Breast epithelium (tissue), 4 donors: ENCODE data around the gene NFKB1. TPM values are rescaled to one million over a fixed set of nuclear protein-coding genes. Genes with fewer than 3 reads are reported as not detected.

ENCODE experiments used
- DNase-seq, 2 donors: peaks; one replicate each; pipeline ENCODE4 v3.0.0-alpha.2; 2019; ENCODE audit warnings: low spot score in 2 of 2
- H3K27ac ChIP-seq, 2 donors: fragments of 200-600 bp; sonication (generic) in 1 of 2; one replicate each; pipeline ENCODE4 v1.5.1; 2016 to 2019; ENCODE audit warnings: mild to moderate bottlenecking in 1 of 2
- H3K27me3 ChIP-seq, 2 donors: fragments of 200-600 bp; sonication (generic) in 1 of 2; one replicate each; pipeline versions ENCODE4 v1.5.1 to v1.6.0; 2017 to 2019; ENCODE audit warnings: control low read depth in 1 of 2, mild to moderate bottlenecking in 1 of 2
- H3K36me3 ChIP-seq: fragments of 200-600 bp; one replicate; pipeline ENCODE4 v1.5.1; 2019
- H3K4me1 ChIP-seq, 2 donors: fragments of 200-600 bp; sonication (generic); one replicate each; pipeline ENCODE4 v1.5.1; 2016 to 2019; ENCODE audit warnings: control low read depth in 1 of 2
- H3K4me3 ChIP-seq, 3 donors: fragments of 200-600 bp; sonication (generic); 1 replicate in 2 of 3; 2 replicates in 1 of 3; pipeline ENCODE4 v1.5.1; 2016 to 2019; ENCODE audit warnings: mild to moderate bottlenecking in 3 of 3, moderate library complexity in 2 of 3
- H3K9me3 ChIP-seq, 2 donors: fragments of 200-600 bp; sonication (generic) in 1 of 2; one replicate each; pipeline ENCODE4 v1.5.1; 2016 to 2019; ENCODE audit warnings: control low read depth in 1 of 2
- POLR2A ChIP-seq: fragments of 450-650 bp; IDR thresholded peaks from one replicate; pipeline ENCODE4 v1.6.1; 2016; ENCODE audit warnings: antibody characterized with exemption, mild to moderate bottlenecking, moderate library complexity
- POLR2AphosphoS5 ChIP-seq, 3 donors: sonication (generic); formaldehyde crosslinking; IDR thresholded peaks; one replicate each; pipeline ENCODE4 v1.6.1; 2017; ENCODE audit warnings: antibody characterized with exemption in 3 of 3
- intact Hi-C: fragments of 100-400 bp; cut with DNase I; formaldehyde crosslinking; loops from one replicate; pipeline ENCODE4 v1.15.1; 2023; ENCODE audit warnings: low total_unique reads
- total RNA-seq, 3 donors: library from RNA; depleted of rRNA; stranded (reverse); fragments of >200 nt; gene quantifications; one replicate each; pipeline ENCODE4 v1.1.0, GENCODE V29; 2016
- TF ChIP-seq, protein P1 (sequence below), 3 donors: fragments of 450-650 bp; IDR thresholded peaks; one replicate each; pipeline ENCODE4 v1.5.1; 2016 to 2017; ENCODE audit warnings: antibody characterized with exemption in 3 of 3, mild to moderate bottlenecking in 3 of 3, moderate library complexity in 3 of 3

Gene NFKB1
- total RNA-seq, 3 donors from 2014 or later: 30.2 to 52.5 (median 42.6) TPM

DNA sequence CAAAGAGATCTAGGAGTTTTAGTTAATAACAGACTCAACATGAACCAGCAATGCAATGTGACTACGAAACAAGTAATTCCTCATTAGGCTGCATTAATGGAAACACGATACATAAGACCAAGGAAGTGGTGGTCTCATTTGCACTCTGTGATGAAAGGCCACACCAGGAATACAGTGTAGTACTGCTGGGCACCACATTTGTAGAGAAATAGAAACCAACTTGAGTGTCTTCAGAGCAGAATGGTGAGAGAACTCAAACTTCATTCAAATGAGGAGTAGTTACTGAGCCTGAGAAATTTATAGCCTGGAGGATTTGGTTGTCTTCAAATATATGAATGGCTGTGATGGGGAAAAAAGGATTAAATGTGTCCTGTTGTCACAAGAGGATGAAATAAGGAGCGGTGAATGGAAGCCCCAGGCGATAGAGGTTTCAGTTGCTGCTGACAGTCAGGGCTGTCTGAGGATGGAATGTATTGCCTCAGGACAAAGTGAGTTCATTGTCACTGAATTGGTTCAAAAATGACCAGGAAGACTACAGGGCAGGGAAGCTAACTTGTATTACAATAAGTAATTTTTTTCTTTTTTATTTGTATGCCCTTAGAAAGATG is 50.9 kb downstream of the NFKB1 start:
- DNase-seq: no peak
- intact Hi-C loops: no loop called here
- H3K27me3 ChIP-seq: no peaks in the 10 kb centered on the region
- no peaks in the 10 kb centered on the region for H3K9me3 ChIP-seq
- no peak overlapping the region for H3K27ac ChIP-seq
- H3K36me3 ChIP-seq: no peaks in the 10 kb centered on the region
- TF ChIP-seq POLR2A: no peak
- TF ChIP-seq POLR2AphosphoS5 (IDR thresholded peaks at IDR 0.05): no peak
- TF ChIP-seq, protein P1, sequence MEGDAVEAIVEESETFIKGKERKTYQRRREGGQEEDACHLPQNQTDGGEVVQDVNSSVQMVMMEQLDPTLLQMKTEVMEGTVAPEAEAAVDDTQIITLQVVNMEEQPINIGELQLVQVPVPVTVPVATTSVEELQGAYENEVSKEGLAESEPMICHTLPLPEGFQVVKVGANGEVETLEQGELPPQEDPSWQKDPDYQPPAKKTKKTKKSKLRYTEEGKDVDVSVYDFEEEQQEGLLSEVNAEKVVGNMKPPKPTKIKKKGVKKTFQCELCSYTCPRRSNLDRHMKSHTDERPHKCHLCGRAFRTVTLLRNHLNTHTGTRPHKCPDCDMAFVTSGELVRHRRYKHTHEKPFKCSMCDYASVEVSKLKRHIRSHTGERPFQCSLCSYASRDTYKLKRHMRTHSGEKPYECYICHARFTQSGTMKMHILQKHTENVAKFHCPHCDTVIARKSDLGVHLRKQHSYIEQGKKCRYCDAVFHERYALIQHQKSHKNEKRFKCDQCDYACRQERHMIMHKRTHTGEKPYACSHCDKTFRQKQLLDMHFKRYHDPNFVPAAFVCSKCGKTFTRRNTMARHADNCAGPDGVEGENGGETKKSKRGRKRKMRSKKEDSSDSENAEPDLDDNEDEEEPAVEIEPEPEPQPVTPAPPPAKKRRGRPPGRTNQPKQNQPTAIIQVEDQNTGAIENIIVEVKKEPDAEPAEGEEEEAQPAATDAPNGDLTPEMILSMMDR (IDR thresholded peaks at IDR 0.05): no peak
- H3K4me1 ChIP-seq: no peaks in the 10 kb centered on the region
- no peak overlapping the region for H3K4me3 ChIP-seq

DNA sequence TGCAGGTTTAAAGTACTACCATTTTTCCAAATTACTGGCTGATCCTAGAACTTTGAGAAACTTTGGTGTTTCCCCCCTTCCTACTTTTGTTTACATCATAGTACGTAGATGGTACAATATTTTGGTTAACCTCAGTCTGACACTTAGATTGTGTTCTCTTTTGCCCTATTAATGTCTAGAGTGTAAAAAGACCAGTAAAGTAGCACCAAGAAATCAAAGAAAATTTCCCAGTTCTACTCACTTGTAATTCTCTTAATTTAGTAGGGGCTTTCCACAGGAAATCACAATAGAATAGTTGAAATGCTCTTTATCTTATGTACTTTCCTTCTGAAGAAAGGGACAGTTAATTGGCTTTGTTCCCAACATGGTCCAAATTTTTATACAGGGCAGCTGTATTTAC is 51.6 kb downstream of the NFKB1 start:
- DNase-seq: no peak
- Histone ChIP-seq H3K4me3 (no peak overlapping the region), H3K27me3 (no peaks in the 10 kb centered on the region), H3K36me3 (no peaks in the 10 kb centered on the region), H3K4me1 (no peaks in the 10 kb centered on the region), H3K27ac (no peak overlapping the region), H3K9me3 (no peaks in the 10 kb centered on the region)
- TF ChIP-seq POLR2AphosphoS5 (IDR thresholded peaks at IDR 0.05): no peak
- TF ChIP-seq, protein P1 (IDR thresholded peaks at IDR 0.05): no peak
- intact Hi-C loops: no loop called here

DNA sequence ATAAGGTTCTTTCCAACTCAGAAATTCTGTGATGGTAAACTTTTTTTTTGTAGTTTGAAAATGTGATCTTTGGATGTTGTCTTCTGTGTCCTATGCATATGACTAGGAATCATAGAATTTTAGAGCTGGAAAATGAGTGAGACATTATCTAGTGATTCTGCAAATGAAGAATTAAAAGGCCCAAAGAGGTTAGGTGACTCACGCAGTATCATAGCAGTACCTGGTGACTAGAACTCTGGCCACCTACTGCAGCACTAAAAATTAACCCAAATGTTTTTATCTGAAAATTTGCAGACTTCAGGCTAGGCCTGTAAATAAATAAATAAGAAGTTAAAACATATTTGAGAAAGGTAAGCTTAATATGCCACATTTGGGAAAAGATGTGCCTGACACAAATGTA is 52.8 kb downstream of the NFKB1 start:
- H3K9me3 ChIP-seq: no peaks in the 10 kb centered on the region
- no peaks in the 10 kb centered on the region for H3K36me3 ChIP-seq
- intact Hi-C loops: no loop called here
- H3K27ac ChIP-seq: no peak overlapping the region
- H3K4me3 ChIP-seq: no peak overlapping the region
- TF ChIP-seq POLR2A (no peak), POLR2AphosphoS5 (IDR thresholded peaks at IDR 0.05) (no peak)
- TF ChIP-seq, protein P1 (IDR thresholded peaks at IDR 0.05): no peak
- H3K4me1 ChIP-seq: no peaks in the 10 kb centered on the region
- DNase-seq: no peak
- H3K27me3 ChIP-seq: no peaks in the 10 kb centered on the region

DNA sequence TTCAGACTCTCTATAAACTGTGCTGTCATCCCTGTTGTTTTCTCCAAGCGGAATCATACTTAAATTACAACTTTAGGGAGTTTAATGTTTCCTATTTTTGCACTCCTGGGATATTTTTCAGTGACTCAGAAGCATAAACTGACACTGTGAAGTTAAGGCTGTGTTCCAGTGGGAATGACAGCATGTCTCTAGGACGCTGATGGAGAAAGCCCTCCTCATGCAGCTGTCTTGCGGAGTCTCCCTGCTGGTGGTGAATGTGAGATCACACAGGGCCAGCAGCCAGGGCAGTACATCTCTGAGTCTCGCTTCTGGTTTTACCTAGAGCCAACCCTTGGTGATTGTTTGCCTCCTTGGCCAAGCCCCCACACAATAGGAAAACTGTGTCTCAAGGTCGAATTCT is 53.3 kb downstream of the NFKB1 start:
- no peak for DNase-seq
- intact Hi-C loops: no loop called here
- Histone ChIP-seq H3K4me3 (no peak overlapping the region), H3K36me3 (no peaks in the 10 kb centered on the region), H3K27ac (no peak overlapping the region), H3K27me3 (no peaks in the 10 kb centered on the region), H3K4me1 (no peaks in the 10 kb centered on the region), H3K9me3 (no peaks in the 10 kb centered on the region)
- TF ChIP-seq, protein P1 (IDR thresholded peaks at IDR 0.05): no peak
- TF ChIP-seq POLR2AphosphoS5 (IDR thresholded peaks at IDR 0.05) (no peak), POLR2A (no peak)

DNA sequence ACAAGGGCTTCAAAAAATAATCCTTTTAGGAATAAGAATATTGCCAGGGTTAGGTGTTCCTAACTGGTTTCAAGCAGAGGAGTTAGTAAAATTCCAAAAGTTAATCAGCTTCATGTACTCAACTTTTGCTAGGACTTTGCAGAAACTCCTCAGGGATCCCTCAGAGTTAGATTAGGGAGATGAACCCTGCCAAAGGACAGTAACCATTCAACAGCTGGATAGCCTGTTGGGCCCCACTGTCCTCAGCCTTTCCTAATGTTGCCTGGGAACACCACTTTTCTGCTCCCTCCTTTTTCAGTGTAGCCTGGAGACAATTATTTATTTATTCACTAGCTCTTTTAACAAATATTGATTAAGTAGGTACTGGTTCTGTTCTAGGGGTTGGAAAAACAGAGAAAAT is 53.8 kb downstream of the NFKB1 start:
- DNase-seq: no peak
- Histone ChIP-seq H3K27ac (no peak overlapping the region), H3K9me3 (no peaks in the 10 kb centered on the region), H3K36me3 (no peaks in the 10 kb centered on the region), H3K4me3 (no peak overlapping the region), H3K4me1 (no peaks in the 10 kb centered on the region), H3K27me3 (no peaks in the 10 kb centered on the region)
- TF ChIP-seq POLR2A (no peak), POLR2AphosphoS5 (IDR thresholded peaks at IDR 0.05) (no peak)
- TF ChIP-seq, protein P1 (IDR thresholded peaks at IDR 0.05): no peak
- intact Hi-C loops: no loop called here
